Left lung (tissue), 10 donors: ENCODE measurements around the gene ZNF407. TPM values are rescaled to one million over a fixed set of nuclear protein-coding genes. Genes with fewer than 3 reads are reported as not detected.

Source experiments
- ATAC-seq: fragments of 200-7000 bp; cut with Tn5 transposase; one replicate; pipeline ENCODE4 v1.9.1; 2020; ENCODE audit warnings: moderate library complexity
- DNase-seq, 4 donors: peaks; one replicate each; pipeline ENCODE4 v3.0.0-alpha.2; 2013 to 2020
- H3K27ac ChIP-seq, 2 donors: fragments of 200-600 bp; sonication (generic) in 1 of 2; one replicate each; pipeline versions ENCODE4 v1.5.0 to v1.8.0; 2020 to 2021
- H3K27me3 ChIP-seq, 2 donors: fragments of 200-600 bp; sonication (generic) in 1 of 2; one replicate each; pipeline versions ENCODE4 v1.5.0 to v1.8.0; 2020 to 2021
- H3K36me3 ChIP-seq, 2 donors: fragments of 200-600 bp; sonication (generic) in 1 of 2; one replicate each; pipeline versions ENCODE4 v1.5.0 to v1.8.0; 2020 to 2021
- H3K4me1 ChIP-seq, 2 donors: fragments of 200-600 bp; one replicate each; pipeline ENCODE4 v1.8.0; 2021
- H3K4me3 ChIP-seq, 2 donors: fragments of 200-600 bp; sonication (generic) in 1 of 2; one replicate each; pipeline versions ENCODE4 v1.5.0 to v1.8.0; 2020 to 2021; ENCODE audit warnings: mild to moderate bottlenecking in 1 of 2
- H3K9me3 ChIP-seq, 2 donors: fragments of 200-600 bp; sonication (generic) in 1 of 2; one replicate each; pipeline versions ENCODE4 v1.5.0 to v1.8.0; 2020 to 2021
- CTCF ChIP-seq, 2 donors: fragments of 200-600 bp; sonication (generic) in 1 of 2; IDR thresholded peaks; one replicate each; pipeline versions ENCODE4 v1.5.0 to v1.8.0; 2021; ENCODE audit warnings: antibody characterized with exemption in 2 of 2
- intact Hi-C, 2 donors: fragments of 100-400 bp; cut with DNase I; formaldehyde crosslinking; loops; one replicate each; pipeline versions ENCODE4 v1.11.2 to v1.14.2; 2022
- polyA plus RNA-seq, 6 donors: library from polyadenylated mRNA; unstranded; fragments of 120-200 nt; gene quantifications; one replicate each; pipeline ENCODE4 v1.2.1, GENCODE V29; 2013; ENCODE audit not compliant: insufficient read length in 6 of 6
- total RNA-seq, 2 donors: library from RNA; stranded (reverse); fragmentation: NEBNext Ultra II Directional; extraction: Animal tissue kit (Norgen Biotek cat#: 25700); gene quantifications; one replicate each; pipeline ENCODE4 v1.2.1, GENCODE V29; 2021
- donor health status: DM: no; HTN: yes; CAD: no.
- donor health status: DM: no; HTN: no; CAD: no.

Gene ZNF407
- total and polyA plus RNA-seq, 8 donors: 10.3 to 16.7 (median 11.3) TPM

GRCh38 chr18:74856928-74857327 is 259.3 kb downstream of the ZNF407 start:
- H3K27ac ChIP-seq: no peak overlapping the region
- H3K9me3 ChIP-seq: no peaks in the 10 kb centered on the region
- ATAC-seq (no peak), DNase-seq (no peak)
- H3K4me1 ChIP-seq: no peaks in the 10 kb centered on the region
- intact Hi-C loops: no loop called here
- no peaks in the 10 kb centered on the region for H3K27me3 ChIP-seq
- no peak overlapping the region for H3K4me3 ChIP-seq
- TF ChIP-seq CTCF (IDR thresholded peaks at IDR 0.05): no peak
- H3K36me3 ChIP-seq: no peaks in the 10 kb centered on the region

GRCh38 chr18:74857901-74858300 is 260.2 kb downstream of the ZNF407 start:
- Histone ChIP-seq H3K36me3 (no peaks in the 10 kb centered on the region), H3K27ac (no peak overlapping the region), H3K4me1 (no peaks in the 10 kb centered on the region), H3K9me3 (no peaks in the 10 kb centered on the region), H3K27me3 (no peaks in the 10 kb centered on the region), H3K4me3 (no peak overlapping the region)
- no peak for DNase-seq
- intact Hi-C loops: no loop called here
- no peak for ATAC-seq
- TF ChIP-seq CTCF (IDR thresholded peaks at IDR 0.05): no peak

DNA sequence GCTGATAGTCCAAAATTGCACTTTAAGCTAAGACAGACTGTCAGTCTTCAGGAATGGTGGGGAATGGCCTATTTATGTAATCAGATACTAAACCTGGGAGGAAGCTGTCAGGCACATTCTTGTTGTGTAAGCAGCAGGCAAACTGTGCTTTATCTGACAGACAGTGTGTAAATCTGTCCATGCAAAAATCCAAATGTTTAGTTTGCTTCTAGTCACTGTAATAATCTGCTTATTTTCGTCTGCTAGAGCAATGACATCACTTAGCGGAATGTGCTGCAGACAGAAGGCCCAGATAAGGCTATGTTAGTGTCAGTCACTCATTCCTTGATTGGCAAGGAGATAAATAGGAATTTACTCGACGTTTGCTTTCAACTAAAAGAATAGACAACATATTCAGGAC is 263.5 kb downstream of the ZNF407 start:
- no peak for TF ChIP-seq CTCF (IDR thresholded peaks at IDR 0.05)
- H3K27me3 ChIP-seq: no peaks in the 10 kb centered on the region
- H3K4me1 ChIP-seq: no peaks in the 10 kb centered on the region
- no peaks in the 10 kb centered on the region for H3K9me3 ChIP-seq
- DNase-seq: no peak
- ATAC-seq: no peak
- no peak overlapping the region for H3K27ac ChIP-seq
- H3K36me3 ChIP-seq: no peaks in the 10 kb centered on the region
- H3K4me3 ChIP-seq: no peak overlapping the region
- intact Hi-C loops: no loop called here

DNA sequence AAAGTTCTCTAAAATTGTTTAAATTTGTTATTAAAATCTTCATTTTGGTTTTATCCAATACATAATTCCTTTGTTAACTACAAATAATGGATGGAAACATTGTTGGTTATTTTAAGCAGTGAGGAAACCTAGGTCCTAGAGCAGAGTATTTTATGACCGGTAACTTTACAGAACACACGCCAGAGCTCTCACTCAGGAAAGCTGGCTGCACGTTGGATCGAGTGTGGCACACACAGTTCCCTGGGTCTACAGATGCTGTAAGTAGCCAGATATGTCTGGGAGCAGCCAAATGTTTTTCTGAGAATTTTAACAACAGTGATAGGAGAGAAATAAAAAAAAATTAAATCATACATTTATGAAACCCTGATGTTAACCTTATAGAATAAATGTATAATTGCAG is 264.4 kb downstream of the ZNF407 start:
- no peak for ATAC-seq
- no peak overlapping the region for H3K27ac ChIP-seq

DNA sequence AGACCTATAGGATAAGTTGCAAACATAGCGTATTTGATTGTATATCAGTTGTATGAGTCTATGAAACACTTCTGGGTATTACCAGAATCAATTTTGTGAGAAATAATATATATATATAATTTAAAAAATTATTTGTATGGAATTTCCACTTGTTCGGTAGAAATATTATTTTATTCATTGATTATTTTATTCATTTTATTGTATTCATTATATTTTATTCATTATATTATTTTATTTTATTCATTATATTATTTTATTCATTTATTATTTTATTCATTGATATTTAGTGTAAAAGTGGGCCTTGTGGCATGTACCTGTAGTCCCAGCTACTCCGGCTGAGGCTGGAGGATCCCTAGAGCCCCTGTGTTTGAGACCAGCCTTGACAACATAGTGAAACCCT is 268.9 kb downstream of the ZNF407 start:
- intact Hi-C loops: no loop called here
- no peaks in the 10 kb centered on the region for H3K27me3 ChIP-seq
- no peak for DNase-seq
- no peak for TF ChIP-seq CTCF (IDR thresholded peaks at IDR 0.05)
- no peaks in the 10 kb centered on the region for H3K36me3 ChIP-seq
- no peak overlapping the region for H3K4me3 ChIP-seq
- no peak for ATAC-seq
- H3K4me1 ChIP-seq: no peaks in the 10 kb centered on the region
- H3K9me3 ChIP-seq: no peaks in the 10 kb centered on the region
- no peak overlapping the region for H3K27ac ChIP-seq

More for the DNA sequence above, 264.4 kb downstream of the ZNF407 start:
- DNase-seq: no peak
- no peaks in the 10 kb centered on the region for H3K9me3 ChIP-seq
- no peaks in the 10 kb centered on the region for H3K27me3 ChIP-seq
- no peak overlapping the region for H3K4me3 ChIP-seq
- no peaks in the 10 kb centered on the region for H3K36me3 ChIP-seq
- TF ChIP-seq CTCF (IDR thresholded peaks at IDR 0.05): no peak
- intact Hi-C loops: no loop called here
- H3K4me1 ChIP-seq: no peaks in the 10 kb centered on the region
